Hepatocyte (in vitro differentiated cells): ENCODE results near the gene ZNF771.

Experiments used
- EZH2 ChIP-seq: fragments of 200-600 bp; sonication (generic); IDR thresholded peaks from 2 replicates; pipeline ENCODE4 v1.6.1; 2016; ENCODE audit warnings: antibody characterized with exemption, mild to moderate bottlenecking, borderline replicate concordance
- EZH2phosphoT487 ChIP-seq: fragments of 200-600 bp; sonication (generic); IDR thresholded peaks from one replicate; pipeline ENCODE4 v1.6.1; 2018; ENCODE audit warnings: antibody characterized with exemption, mild to moderate bottlenecking, low read depth, moderate library complexity; ENCODE audit not compliant: unreplicated experiment, severe bottlenecking
- TF ChIP-seq, protein P1 (sequence below): fragments of 200-600 bp; sonication (generic); IDR thresholded peaks from 2 replicates; pipeline ENCODE4 v1.5.1; 2016; ENCODE audit warnings: antibody characterized with exemption, mild to moderate bottlenecking; ENCODE audit not compliant: poor library complexity

- TF ChIP-seq, protein P1, sequence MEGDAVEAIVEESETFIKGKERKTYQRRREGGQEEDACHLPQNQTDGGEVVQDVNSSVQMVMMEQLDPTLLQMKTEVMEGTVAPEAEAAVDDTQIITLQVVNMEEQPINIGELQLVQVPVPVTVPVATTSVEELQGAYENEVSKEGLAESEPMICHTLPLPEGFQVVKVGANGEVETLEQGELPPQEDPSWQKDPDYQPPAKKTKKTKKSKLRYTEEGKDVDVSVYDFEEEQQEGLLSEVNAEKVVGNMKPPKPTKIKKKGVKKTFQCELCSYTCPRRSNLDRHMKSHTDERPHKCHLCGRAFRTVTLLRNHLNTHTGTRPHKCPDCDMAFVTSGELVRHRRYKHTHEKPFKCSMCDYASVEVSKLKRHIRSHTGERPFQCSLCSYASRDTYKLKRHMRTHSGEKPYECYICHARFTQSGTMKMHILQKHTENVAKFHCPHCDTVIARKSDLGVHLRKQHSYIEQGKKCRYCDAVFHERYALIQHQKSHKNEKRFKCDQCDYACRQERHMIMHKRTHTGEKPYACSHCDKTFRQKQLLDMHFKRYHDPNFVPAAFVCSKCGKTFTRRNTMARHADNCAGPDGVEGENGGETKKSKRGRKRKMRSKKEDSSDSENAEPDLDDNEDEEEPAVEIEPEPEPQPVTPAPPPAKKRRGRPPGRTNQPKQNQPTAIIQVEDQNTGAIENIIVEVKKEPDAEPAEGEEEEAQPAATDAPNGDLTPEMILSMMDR: no peak
- TF ChIP-seq EZH2phosphoT487 (no peak), EZH2 (no peak)
Measured at GRCh38 chr16:30379158-30379783, 28.1 kb upstream of the ZNF771 start.
